Midbrain (tissue), 1 donor: ENCODE results near the gene APEX1.
"Not testable (repeated sequence)": the region's sequence is repeated elsewhere in the genome, so short reads cannot be mapped to it uniquely, and the experiment has no call there.

Experiments used
- DNase-seq: peaks from one replicate; lab custom pipeline; 2025; lab: John Stamatoyannopoulos, UW

Gene APEX1

GRCh38 chr14:20435582-20436362 is 19.3 kb upstream of the APEX1 start, which contains the start of gene KLHL33:
KLHL33 (minus strand) TSS chr14:20436166; CDS start chr14:20435811, 355 bp downstream.
- no peak for DNase-seq

DNA sequence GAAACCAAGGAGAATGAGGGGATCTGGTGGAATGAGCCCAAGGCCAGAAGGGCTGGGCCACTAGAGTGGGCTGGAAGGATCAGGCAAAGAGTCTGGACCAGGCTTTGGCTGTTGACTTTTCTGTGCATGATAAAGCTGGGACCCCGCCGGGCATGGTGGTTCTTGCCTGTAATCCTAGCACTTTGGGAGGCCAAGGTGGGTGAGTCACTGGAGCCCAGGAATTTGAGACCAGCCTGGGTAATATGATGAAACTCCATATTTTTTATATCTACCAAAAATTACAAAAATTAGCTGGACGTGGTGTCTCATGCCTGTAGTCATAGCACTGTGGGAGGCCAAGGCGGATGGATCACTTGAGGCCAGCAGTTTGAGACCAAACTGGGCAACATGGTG is 18.7 kb upstream of the APEX1 start:
- no peak for DNase-seq

- no peak for DNase-seq
Observed at GRCh38 chr14:20438664-20439063, 16.4 kb upstream of the APEX1 start.

GRCh38 chr14:20440465-20440864 is 14.6 kb upstream of the APEX1 start:
- no peak for DNase-seq

GRCh38 chr14:20440882-20441281 is 14.1 kb upstream of the APEX1 start:
- DNase-seq = no peak

- DNase-seq = no peak
Observed at GRCh38 chr14:20441461-20441860, 13.6 kb upstream of the APEX1 start.

DNA sequence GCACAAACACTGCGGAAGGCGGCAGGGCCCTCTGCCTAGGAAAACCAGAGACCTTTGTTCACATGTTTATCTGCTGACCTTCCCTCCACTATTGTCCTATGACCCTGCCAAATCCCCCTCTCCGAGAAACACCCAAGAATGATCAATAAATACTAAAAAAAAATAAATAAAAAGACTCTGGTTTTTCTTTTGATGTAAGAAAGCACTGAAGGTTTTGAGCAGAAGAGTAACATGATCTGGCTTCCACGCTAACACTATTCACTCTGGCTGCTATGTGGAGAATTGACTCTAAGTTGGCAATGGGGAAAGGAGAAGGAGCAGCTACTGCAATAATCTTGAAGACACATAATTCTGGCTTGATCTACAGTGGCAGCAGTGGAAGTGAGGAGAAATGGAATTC is 11.4 kb upstream of the APEX1 start:
- DNase-seq = not testable (repeated sequence)

- no peak for DNase-seq
Observed at GRCh38 chr14:20446889-20447288, 8.1 kb upstream of the APEX1 start.

DNA sequence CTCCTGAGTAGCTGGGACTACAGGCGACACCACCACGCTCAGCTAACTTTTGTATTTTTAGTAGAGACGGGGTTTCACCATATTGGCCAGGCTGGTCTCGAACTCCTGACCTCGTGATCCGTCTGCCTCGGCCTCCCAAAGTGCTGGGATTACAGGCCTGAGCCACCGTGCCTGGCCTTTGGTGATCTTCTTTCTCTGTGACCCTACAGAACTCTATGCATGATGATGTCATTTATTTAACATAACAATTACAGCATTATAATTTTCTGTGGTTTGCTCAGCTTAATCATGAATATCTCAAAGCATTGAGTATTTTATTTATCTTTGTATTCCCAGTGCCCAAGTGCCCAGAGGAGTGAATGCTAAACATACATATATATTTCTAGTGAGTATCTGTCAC is 2.2 kb upstream of the APEX1 start:
- DNase-seq = not testable (repeated sequence)

DNA sequence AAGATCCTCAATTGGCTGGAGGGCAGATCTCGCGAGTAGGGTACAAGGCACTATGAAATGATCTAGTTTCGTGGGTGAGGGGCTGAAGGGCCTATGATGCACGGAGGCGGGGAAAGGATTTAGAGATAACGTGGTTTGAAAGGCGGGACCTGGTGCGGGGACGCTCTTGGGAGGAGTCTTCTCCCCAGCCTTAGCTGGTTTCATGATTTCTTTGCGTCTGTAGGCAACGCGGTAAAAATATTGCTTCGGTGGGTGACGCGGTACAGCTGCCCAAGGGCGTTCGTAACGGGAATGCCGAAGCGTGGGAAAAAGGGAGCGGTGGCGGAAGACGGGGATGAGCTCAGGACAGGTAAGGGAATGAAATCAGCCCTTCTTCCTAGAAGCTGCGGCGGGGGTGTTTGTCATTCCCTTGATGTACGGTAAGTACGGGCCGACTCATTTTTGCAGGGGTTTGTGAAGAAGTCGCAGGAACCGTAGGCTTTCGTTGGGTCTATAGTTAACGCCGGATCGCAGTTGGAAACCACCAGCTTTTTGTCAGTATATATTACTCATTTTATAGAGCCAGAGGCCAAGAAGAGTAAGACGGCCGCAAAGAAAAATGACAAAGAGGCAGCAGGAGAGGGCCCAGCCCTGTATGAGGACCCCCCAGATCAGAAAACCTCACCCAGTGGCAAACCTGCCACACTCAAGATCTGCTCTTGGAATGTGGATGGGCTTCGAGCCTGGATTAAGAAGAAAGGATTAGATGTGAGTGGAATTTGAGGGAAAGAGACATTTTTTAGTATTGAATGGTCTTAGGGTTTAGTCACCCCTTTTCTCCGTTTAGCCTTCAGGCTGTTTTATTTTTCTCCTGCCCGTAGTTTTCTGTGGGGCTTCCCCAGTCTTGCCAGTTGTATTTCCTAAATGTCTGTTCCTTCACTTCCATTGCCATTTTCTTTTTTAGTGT is 602 bp downstream of the APEX1 start:
- DNase-seq = no peak

GRCh38 chr14:20456971-20457370 is 1.9 kb downstream of the APEX1 start:
- DNase-seq = no peak

DNA sequence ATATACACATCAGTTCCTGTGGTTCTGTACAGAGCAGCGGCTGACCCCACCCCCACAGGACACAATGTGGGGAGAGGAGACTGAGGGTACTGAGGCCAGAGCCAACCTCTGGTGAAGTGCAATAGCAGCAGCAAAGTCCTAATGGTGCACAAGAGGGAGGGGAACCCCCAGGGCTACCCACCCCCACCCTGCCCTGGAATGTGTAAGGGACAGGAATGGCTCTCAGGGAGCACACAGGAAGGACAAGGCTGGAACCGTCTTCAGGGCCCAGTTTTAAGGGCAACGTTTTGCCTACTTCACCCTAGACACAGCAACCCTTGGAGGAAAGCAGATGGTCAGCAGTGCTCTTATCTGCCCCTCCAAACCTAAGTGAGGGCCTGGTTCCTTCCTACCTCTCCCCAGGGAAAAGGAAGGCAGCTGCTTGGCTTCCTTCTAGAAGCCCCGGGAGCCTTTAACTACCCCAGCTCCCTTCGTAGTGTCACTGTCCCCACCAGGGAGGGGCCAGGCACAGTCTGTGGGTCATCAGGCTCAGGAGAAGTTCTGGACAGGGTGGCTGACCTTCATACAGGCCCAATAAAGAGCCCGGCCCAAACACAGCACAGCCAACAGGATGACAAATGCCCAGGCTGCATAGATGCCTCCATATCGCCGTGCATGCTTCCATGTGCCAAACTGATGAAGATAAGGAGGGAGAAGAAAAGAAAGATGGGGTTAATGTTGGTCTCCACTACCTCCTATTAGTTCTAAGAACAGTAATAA is 3.2 kb downstream of the APEX1 start:
- DNase-seq = no peak

DNA sequence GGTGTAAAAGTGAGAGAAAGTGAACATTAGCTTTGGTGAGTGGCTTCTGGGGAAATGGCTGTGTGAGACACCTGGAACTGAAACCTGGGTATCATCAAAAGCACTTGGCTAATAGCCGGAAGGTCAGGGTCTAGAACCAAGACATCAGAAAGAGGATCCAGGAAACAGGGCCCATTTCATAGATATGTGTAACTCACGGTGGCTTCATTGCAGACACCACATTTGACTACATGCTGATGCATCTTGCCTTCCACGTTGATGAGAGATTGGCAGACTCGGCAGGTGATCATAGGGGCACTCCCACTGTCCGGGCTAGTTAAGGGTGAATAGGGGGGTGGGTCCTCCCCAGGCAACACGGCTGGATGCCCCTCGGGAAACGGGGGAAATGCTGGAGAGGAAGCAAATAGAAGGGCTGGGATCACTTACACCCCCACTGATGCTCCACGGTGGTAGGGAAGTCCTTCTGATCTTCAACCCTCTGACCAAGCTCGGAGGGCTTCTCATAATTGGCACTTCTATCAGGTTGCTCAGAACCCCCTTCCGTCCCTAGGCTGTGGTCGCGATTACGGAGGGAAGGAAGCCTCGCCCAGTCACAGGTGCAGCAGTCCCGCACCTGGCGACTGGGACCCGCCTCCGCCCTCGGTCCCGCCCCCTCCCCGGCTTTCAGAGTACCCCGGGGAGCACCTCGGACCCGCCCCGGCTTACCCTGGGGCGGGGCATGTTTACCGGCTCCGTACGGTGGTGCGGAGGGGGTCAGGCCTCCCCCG is 5.6 kb downstream of the APEX1 start:
- no peak for DNase-seq

- DNase-seq = peak; percentile 100
Observed at GRCh38 chr14:20461225-20462141, 6.5 kb downstream of the APEX1 start, which contains the start of gene PIP4P1. PIP4P1 (minus strand) TSS chr14:20461434; CDS start chr14:20461325, 109 bp downstream.

GRCh38 chr14:20468764-20469241 is 13.8 kb downstream of the APEX1 start:
- no peak for DNase-seq

GRCh38 chr14:20469242-20469889 is 14.3 kb downstream of the APEX1 start, which contains the start of gene PNP:
PNP (plus strand) TSS chr14:20469406; CDS start chr14:20469525, 119 bp downstream.
- peak; percentile 85 for DNase-seq

GRCh38 chr14:20469890-20470602 is 15.0 kb downstream of the APEX1 start:
- peak; percentile 19 for DNase-seq

DNA sequence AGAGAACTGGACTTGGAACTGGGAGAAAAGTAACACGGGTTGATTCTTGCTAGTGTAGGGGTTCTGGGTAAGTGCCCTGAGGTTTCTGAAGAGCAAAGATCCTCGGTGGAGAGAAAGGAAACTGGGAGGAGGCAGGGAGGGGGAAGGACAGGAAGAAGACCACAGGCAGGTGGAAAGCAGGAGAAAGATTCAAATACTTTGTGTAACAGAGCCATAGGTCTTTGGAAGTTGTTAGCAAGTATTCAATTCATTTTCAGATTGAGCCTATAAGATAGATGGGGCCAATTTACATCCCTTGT is 15.5 kb downstream of the APEX1 start:
- DNase-seq = no peak
